HepG2 (cell line): ENCODE results near the gene XPO1. TPM values are rescaled to one million over a fixed set of nuclear protein-coding genes. Genes with fewer than 3 reads are reported as not detected.

Source experiments
- FOSL1 ChIP-seq: sonication (generic); formaldehyde crosslinking; IDR thresholded peaks from 2 replicates; pipeline ENCODE4 v1.9.0; 2021; ENCODE audit warnings: missing genetic modification reagents, borderline replicate concordance
- HOXA9 ChIP-seq: sonication (generic); formaldehyde crosslinking; IDR thresholded peaks from 2 replicates; pipeline ENCODE4 v1.8.1; 2022; ENCODE audit warnings: missing genetic modification reagents, mild to moderate bottlenecking, moderate library complexity, borderline replicate concordance
- KDM2A ChIP-seq: sonication (generic); formaldehyde crosslinking; IDR thresholded peaks from 2 replicates; pipeline ENCODE4 v1.4.0; 2020; ENCODE audit warnings: low read depth, missing genetic modification reagents, borderline replicate concordance
- KDM5A ChIP-seq: fragments of 200-600 bp; sonication (generic); IDR thresholded peaks from 2 replicates; pipeline ENCODE4 v1.7.0; 2018; ENCODE audit warnings: antibody characterized with exemption, mild to moderate bottlenecking, low read length, borderline replicate concordance
- MEIS2 ChIP-seq: sonication (generic); formaldehyde crosslinking; IDR thresholded peaks from 2 replicates; pipeline ENCODE4 v1.9.0; 2021; ENCODE audit warnings: mild to moderate bottlenecking, missing genetic modification reagents
- NCOA2 ChIP-seq: sonication (generic); formaldehyde crosslinking; IDR thresholded peaks from 2 replicates; pipeline ENCODE4 v1.8.0; 2022; ENCODE audit warnings: inconsistent platforms
- TCF7 ChIP-seq: sonication (generic); IDR thresholded peaks from 2 replicates; pipeline ENCODE4 v1.6.1; 2016; ENCODE audit warnings: antibody characterized with exemption, low read depth
- TCF7L2 ChIP-seq: IDR thresholded peaks from 2 replicates; pipeline ENCODE4 v1.6.1; 2011; ENCODE audit warnings: mild to moderate bottlenecking, low read depth, low read length, moderate library complexity
- ZBTB46 ChIP-seq: sonication (generic); formaldehyde crosslinking; IDR thresholded peaks from 2 replicates; pipeline ENCODE4 v1.4.0; 2020; ENCODE audit warnings: mild to moderate bottlenecking, missing genetic modification reagents, borderline replicate concordance
- ZFP41 ChIP-seq: sonication (generic); formaldehyde crosslinking; IDR thresholded peaks from 2 replicates; pipeline ENCODE4 v1.4.0; 2020; ENCODE audit warnings: mild to moderate bottlenecking, missing genetic modification reagents, borderline replicate concordance
- ZNF501 ChIP-seq: sonication (generic); formaldehyde crosslinking; IDR thresholded peaks from 2 replicates; pipeline ENCODE4 v1.5.1; 2020; ENCODE audit warnings: mild to moderate bottlenecking, moderate library complexity, missing genetic modification reagents
- ZNF512 ChIP-seq: sonication (generic); formaldehyde crosslinking; IDR thresholded peaks from 2 replicates; pipeline ENCODE4 v1.4.0; 2020; ENCODE audit warnings: mild to moderate bottlenecking, missing genetic modification reagents
- ZNF605 ChIP-seq: sonication (generic); formaldehyde crosslinking; IDR thresholded peaks from 2 replicates; pipeline ENCODE4 v1.8.0; 2022; ENCODE audit warnings: mild to moderate bottlenecking, missing genetic modification reagents
- ZNF607 ChIP-seq: sonication (generic); formaldehyde crosslinking; IDR thresholded peaks from 2 replicates; pipeline ENCODE4 v1.5.1; 2020; ENCODE audit warnings: missing genetic modification reagents, mild to moderate bottlenecking, borderline replicate concordance
- ZNF773 ChIP-seq: sonication (generic); formaldehyde crosslinking; IDR thresholded peaks from 2 replicates; pipeline ENCODE4 v1.4.0; 2020; ENCODE audit warnings: missing genetic modification reagents, borderline replicate concordance
- polyA plus RNA-seq, 8 experiments: library from polyadenylated mRNA; depleted of rRNA in 3 of 8; stranded (reverse) in 7 of 8; unstranded in 1 of 8; fragments of >200 nt; fragmentation: Illumina TruSeq in 4 of 8; extraction: Trizol in 4 of 8; gene quantifications; 2 replicates each; pipeline versions ENCODE4 v1.2.1 to v1.2.3, GENCODE V29; 2011 to 2016; ENCODE audit warnings: low read depth in 4 of 8, missing spikeins in 1 of 8, mixed read lengths in 1 of 8; ENCODE audit not compliant: insufficient read depth in 1 of 8
- total RNA-seq, 5 experiments: library from RNA; depleted of rRNA; stranded (reverse); fragments of >200 nt; fragmentation: Illumina TruSeq; extraction: Trizol; gene quantifications; 2 replicates each; pipeline ENCODE4 v1.2.3, GENCODE V29; 2016; ENCODE audit warnings: low read depth in 1 of 5
- TF ChIP-seq, protein P1 (sequence below): sonication (generic); formaldehyde crosslinking; IDR thresholded peaks from 2 replicates; pipeline ENCODE4 v1.9.0; 2021; ENCODE audit warnings: mild to moderate bottlenecking, missing genetic modification reagents

Gene XPO1
- total and polyA plus RNA-seq, 2 of the 13 experiments (the other 11 are each of a cell fraction or from before 2014, with no cell fraction given): 67.4 to 212 TPM

DNA sequence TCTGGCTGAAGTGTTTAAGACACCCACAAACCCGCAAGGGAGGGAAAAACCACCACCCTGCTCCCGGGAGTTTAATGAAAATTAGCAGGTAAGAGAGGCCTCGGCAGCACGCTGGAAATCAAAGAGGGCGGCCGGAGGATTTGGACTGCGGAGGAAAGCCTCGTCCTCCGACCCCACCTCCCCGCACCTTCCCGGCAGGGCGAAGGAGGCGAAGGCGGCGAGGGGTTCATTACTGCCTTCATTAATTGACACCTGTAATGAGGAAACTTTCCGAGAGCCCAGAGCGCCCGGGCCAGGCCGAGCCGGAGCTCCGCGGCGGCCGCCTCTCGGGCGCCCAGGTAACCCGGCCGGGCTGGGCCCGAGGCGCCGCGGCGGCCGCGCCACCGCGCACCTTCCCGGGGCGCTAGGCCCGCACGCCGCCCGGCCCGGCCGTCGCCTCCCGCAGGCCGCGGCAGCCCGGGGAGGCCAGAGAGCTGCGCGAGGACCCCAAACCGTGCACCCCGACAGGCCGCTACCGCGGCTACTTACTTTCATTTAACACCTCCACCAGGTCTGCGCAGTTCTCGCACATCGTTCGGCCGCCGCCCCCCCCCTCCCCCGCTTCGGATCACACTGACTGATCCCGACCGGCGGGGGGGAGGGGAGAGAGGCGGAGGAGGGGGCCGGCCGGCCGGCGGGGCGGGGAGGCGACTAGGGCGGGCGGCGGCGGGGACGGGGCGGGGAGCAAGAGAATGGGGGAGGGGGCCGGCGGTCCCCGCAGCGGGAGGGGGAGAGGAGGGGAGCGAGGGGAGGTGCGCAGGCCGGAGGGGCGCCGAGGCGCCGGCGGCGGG, 67.8 kb downstream of the XPO1 start (continued):
- TF ChIP-seq, protein P1, sequence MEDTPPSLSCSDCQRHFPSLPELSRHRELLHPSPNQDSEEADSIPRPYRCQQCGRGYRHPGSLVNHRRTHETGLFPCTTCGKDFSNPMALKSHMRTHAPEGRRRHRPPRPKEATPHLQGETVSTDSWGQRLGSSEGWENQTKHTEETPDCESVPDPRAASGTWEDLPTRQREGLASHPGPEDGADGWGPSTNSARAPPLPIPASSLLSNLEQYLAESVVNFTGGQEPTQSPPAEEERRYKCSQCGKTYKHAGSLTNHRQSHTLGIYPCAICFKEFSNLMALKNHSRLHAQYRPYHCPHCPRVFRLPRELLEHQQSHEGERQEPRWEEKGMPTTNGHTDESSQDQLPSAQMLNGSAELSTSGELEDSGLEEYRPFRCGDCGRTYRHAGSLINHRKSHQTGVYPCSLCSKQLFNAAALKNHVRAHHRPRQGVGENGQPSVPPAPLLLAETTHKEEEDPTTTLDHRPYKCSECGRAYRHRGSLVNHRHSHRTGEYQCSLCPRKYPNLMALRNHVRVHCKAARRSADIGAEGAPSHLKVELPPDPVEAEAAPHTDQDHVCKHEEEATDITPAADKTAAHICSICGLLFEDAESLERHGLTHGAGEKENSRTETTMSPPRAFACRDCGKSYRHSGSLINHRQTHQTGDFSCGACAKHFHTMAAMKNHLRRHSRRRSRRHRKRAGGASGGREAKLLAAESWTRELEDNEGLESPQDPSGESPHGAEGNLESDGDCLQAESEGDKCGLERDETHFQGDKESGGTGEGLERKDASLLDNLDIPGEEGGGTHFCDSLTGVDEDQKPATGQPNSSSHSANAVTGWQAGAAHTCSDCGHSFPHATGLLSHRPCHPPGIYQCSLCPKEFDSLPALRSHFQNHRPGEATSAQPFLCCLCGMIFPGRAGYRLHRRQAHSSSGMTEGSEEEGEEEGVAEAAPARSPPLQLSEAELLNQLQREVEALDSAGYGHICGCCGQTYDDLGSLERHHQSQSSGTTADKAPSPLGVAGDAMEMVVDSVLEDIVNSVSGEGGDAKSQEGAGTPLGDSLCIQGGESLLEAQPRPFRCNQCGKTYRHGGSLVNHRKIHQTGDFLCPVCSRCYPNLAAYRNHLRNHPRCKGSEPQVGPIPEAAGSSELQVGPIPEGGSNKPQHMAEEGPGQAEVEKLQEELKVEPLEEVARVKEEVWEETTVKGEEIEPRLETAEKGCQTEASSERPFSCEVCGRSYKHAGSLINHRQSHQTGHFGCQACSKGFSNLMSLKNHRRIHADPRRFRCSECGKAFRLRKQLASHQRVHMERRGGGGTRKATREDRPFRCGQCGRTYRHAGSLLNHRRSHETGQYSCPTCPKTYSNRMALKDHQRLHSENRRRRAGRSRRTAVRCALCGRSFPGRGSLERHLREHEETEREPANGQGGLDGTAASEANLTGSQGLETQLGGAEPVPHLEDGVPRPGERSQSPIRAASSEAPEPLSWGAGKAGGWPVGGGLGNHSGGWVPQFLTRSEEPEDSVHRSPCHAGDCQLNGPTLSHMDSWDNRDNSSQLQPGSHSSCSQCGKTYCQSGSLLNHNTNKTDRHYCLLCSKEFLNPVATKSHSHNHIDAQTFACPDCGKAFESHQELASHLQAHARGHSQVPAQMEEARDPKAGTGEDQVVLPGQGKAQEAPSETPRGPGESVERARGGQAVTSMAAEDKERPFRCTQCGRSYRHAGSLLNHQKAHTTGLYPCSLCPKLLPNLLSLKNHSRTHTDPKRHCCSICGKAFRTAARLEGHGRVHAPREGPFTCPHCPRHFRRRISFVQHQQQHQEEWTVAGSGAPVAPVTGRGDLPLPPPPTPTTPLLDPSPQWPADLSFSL (CRISPR knock-in tag): no peak
- no peak for TF ChIP-seq ZFP41
- TF ChIP-seq FOSL1 (CRISPR knock-in tag): no peak
- no peak for TF ChIP-seq ZBTB46
- TF ChIP-seq TCF7L2: no peak
- TF ChIP-seq KDM2A: peak; percentile 68
- TF ChIP-seq ZNF607 (CRISPR knock-in tag): 0 out of 2 replicates have a peak, but pooled peaks have one; percentile 37
- 0 out of 2 replicates have a peak, but pooled peaks have one; percentile 15 for TF ChIP-seq TCF7
- 0 out of 2 replicates have a peak, but pooled peaks have one; percentile 21 for TF ChIP-seq HOXA9 (CRISPR knock-in tag)
- peak; percentile 60; the same call in 1 of the 2 replicates for TF ChIP-seq ZNF773 (CRISPR knock-in tag)
- peak; percentile 21; the same call in 1 of the 2 replicates for TF ChIP-seq ZNF605 (CRISPR knock-in tag)
- TF ChIP-seq ZNF512: no peak
- no peak for TF ChIP-seq ZNF501
- 0 out of 2 replicates have a peak, but pooled peaks have one; percentile 20 for TF ChIP-seq MEIS2 (CRISPR knock-in tag)
- TF ChIP-seq NCOA2 (CRISPR knock-in tag): no peak
- TF ChIP-seq KDM5A: no peak
